ENCODE measurements around the gene BPIFB3.
A peak's percentile ranks its signal among the peaks of the same experiment; 100 is the strongest.

BPIFB3 gene

DNA sequence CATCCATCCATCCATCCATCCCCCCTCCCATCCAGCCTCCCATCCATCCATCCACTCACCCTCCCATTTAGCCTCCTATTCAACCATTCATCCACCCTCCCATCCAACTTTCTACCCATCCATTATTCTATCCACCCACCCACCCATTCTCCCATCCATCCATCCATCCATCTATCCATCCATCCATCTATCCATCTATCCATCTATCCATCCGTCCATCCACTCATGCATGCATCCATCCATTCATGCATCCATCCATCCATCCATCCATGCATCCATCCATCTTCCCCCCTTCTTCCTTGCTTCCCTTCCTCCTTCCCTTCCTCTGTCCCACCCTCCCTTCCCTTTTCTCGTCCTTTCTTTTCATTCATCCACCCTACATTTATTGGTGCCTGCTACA lies 21.0 kb downstream of the BPIFB3 start:
- TF ChIP-seq, protein P1, sequence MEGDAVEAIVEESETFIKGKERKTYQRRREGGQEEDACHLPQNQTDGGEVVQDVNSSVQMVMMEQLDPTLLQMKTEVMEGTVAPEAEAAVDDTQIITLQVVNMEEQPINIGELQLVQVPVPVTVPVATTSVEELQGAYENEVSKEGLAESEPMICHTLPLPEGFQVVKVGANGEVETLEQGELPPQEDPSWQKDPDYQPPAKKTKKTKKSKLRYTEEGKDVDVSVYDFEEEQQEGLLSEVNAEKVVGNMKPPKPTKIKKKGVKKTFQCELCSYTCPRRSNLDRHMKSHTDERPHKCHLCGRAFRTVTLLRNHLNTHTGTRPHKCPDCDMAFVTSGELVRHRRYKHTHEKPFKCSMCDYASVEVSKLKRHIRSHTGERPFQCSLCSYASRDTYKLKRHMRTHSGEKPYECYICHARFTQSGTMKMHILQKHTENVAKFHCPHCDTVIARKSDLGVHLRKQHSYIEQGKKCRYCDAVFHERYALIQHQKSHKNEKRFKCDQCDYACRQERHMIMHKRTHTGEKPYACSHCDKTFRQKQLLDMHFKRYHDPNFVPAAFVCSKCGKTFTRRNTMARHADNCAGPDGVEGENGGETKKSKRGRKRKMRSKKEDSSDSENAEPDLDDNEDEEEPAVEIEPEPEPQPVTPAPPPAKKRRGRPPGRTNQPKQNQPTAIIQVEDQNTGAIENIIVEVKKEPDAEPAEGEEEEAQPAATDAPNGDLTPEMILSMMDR (conservative IDR thresholded peaks at IDR 0.05), result no peak
- no peak for TF ChIP-seq ZFX (IDR thresholded peaks at IDR 0.05)
- no peak overlapping the region for H3K27ac ChIP-seq

DNA sequence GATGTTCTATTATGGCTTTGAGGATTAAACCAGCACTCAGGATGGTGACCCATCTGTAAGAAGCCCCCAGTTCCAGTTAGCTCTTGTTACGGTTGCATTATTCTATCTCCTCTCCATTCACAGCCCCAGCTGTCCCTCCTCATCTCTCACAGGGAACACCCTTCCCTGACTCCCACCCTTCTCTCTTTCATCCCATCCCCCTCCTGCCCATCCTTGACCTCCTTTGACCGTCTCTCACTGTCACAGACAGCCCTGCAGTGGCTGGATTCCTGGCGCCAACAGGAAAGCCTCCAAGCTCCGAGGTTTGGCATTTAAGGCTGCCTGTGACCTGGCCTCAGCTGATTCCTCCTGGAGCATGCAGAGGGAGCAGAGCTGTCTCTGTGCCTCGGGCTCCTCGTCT lies 21.6 kb downstream of the BPIFB3 start:
- TF ChIP-seq, protein P1 (conservative IDR thresholded peaks at IDR 0.05), result no peak
- no peak for TF ChIP-seq ZFX (IDR thresholded peaks at IDR 0.05)
- H3K27ac ChIP-seq, result no peak overlapping the region

DNA sequence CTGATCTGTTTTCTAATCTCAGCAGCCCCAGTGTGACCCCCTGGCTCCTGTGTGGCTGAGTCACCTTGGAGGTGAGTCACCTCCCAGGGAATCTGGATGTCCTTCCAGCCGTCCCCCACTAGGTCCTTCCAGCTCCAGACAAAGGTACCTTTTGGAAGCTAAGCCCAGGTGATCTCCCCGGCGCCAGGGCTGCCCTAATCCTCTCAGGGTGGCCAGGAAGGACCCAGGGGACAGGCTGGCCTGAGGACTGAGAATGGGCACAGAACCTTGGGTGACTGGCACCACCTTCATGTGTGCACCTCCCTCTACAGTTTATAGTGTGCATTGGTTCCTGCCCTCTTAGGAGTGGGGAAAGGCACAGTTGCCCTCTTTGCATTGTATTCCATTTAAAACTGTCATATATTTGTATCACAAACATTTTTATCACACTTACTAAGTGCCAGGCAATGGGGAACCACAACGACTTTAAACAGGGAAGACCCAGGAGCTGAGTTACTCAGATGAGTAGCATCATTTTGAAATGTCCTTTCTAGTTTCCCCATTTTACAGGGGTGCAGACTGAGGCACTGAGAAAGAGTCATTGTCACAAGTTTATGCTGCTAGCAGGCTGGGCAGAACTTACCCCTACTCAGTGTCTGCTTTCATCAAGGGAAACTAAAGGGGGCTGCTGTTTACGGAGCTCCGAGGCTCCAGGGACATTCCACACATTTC lies 23.1 kb downstream of the BPIFB3 start:
- no peak for TF ChIP-seq ZFX (IDR thresholded peaks at IDR 0.05)
- TF ChIP-seq, protein P1 (conservative IDR thresholded peaks at IDR 0.05), result peak; percentile 79
- no peak overlapping the region for H3K27ac ChIP-seq

DNA sequence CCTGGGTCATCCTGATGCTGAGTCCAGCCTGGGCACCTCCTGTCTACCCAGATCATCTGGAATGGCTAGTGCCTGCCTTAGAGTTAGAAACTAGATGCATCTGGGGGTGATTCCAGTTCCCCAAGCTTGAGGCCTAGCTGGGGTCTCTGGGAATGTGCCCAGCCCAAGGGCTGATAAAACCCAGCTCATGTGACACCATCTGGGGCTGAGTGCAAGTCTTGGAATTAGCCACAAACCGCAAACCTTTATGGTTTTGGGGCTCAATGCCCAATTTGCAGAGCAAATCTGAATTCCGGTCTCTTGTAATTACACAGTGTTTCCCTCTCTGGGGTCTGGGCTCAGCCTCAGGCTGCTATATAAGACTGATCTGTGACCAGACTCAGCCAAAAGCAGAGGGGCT lies 25.6 kb downstream of the BPIFB3 start, which contains the start of gene BPIFB4:
BPIFB4 (plus strand) TSS at position 385 of the 400 bp plus-strand sequence. CDS start 1,884 bp downstream, outside the sequence.
- H3K27ac ChIP-seq, result no peak within 1 kb of the TSS
- TF ChIP-seq, protein P1 (conservative IDR thresholded peaks at IDR 0.05), result no peak
- TF ChIP-seq ZFX (IDR thresholded peaks at IDR 0.05), result no peak

DNA sequence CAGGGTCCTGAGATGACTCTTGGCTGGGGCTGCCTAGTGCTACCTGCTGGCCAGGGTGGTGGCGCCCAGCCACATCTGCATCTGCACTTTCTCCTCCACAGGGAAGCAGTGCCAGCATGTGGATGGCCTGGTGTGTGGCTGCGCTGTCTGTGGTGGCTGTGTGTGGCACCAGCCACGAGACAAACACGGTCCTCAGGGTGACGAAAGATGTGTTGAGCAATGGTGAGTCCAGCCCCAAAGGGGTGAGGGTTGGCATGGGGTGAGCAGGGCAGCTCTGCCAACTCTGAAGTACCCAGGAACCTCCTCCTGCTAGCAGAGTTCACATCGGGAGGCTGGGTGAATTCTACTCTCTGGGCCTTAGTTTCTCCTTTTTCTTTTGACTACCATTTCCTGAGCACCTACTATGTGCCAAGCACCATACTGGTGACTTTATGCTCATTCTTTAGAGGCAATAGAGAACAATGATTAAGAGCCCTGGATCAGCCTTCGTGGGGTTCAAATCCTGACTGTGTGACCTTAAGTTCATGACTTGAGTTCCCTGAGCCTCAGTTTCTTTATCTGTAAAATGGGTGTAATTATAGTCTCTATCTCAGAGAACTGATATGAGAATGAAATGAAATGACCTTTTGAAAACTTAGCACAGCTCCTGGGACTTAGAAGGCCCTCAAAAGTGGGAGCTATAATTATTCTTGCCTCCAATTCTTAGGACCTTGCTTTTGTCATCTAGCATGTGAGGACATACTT lies 27.9 kb downstream of the BPIFB3 start:
- H3K27ac ChIP-seq, result no peak overlapping the region
- TF ChIP-seq, protein P1 (conservative IDR thresholded peaks at IDR 0.05), result no peak
- TF ChIP-seq ZFX (IDR thresholded peaks at IDR 0.05), result no peak

DNA sequence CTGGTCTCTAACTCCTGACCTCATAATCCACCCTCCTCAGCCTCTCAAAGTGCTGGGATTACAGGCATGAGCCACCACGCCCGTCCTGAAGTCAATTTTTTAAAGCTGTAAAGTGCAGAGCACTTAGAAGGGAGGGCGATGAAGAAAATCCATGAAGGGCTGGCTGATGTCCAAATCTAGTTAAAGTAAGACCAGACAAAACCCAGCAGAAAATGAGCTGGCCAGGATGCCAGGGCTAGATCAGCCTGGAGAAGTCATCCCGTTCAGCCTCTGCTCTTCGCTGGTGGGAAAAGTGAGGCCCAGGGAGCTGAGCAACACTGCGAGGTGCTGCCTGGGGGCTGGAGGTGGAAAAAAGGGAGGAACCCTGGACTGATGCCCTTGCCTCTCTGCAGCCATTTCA lies 28.8 kb downstream of the BPIFB3 start:
- no peak for TF ChIP-seq ZFX (IDR thresholded peaks at IDR 0.05)
- TF ChIP-seq, protein P1 (conservative IDR thresholded peaks at IDR 0.05), result no peak
- H3K27ac ChIP-seq, result no peak overlapping the region
